Stimulated activated CD8-positive, alpha-beta memory T cell treated with anti-CD3 and anti-CD28 coated beads, Interleukin-7, amount 100 ng/mL, for 48 hours (primary cell): ENCODE results near the gene INO80E.

ENCODE experiments used
- DNase-seq, 2 donors: peaks; one replicate each; pipeline ENCODE4 v3.0.0-alpha.2; 2020; ENCODE audit warnings: low read depth in 1 of 2; ENCODE audit errors: extremely low read depth in 1 of 2

The INO80E gene

GRCh38 chr16:29975134-29975538 is 20.9 kb upstream of the INO80E start:
- DNase-seq: no peak

- no peak for DNase-seq
These were observed 20.1 kb upstream of the INO80E start for GRCh38 chr16:29975811-29976511.

- no peak for DNase-seq
These were observed 18.8 kb upstream of the INO80E start for GRCh38 chr16:29977063-29977825.

- no peak for DNase-seq
These were observed 18.0 kb upstream of the INO80E start for GRCh38 chr16:29978081-29978480.

- no peak for DNase-seq
These were observed 17.3 kb upstream of the INO80E start for GRCh38 chr16:29978564-29979270.

- no peak for DNase-seq
These were observed 13.3 kb upstream of the INO80E start for GRCh38 chr16:29982560-29983419.

GRCh38 chr16:29983420-29984136 is 12.5 kb upstream of the INO80E start:
- no peak for DNase-seq

- DNase-seq: no peak
These were observed 11.8 kb upstream of the INO80E start for GRCh38 chr16:29984137-29984763.

GRCh38 chr16:29984764-29985147 is 11.3 kb upstream of the INO80E start:
- no peak for DNase-seq

- DNase-seq: no peak
These were observed 10.7 kb upstream of the INO80E start for GRCh38 chr16:29985271-29985811.

GRCh38 chr16:29986231-29986630 is 9.8 kb upstream of the INO80E start:
- no peak for DNase-seq

- DNase-seq: no peak
These were observed 9.1 kb upstream of the INO80E start for GRCh38 chr16:29986931-29987330.

GRCh38 chr16:29987371-29988085 is 8.5 kb upstream of the INO80E start:
- DNase-seq: no peak

GRCh38 chr16:29988346-29989075 is 7.5 kb upstream of the INO80E start:
- DNase-seq: no peak

- DNase-seq: no peak
These were observed 6.8 kb upstream of the INO80E start for GRCh38 chr16:29989111-29989858.

GRCh38 chr16:29990034-29990433 is 6.0 kb upstream of the INO80E start:
- DNase-seq: no peak

- DNase-seq: no peak
These were observed 5.0 kb upstream of the INO80E start for GRCh38 chr16:29990883-29991570.
